Activated CD8-positive, alpha-beta memory T cell treated with anti-CD3 and anti-CD28 coated beads for 36 hours (primary cell): Measurements from ENCODE around the gene ZNF680. TPM values are rescaled to one million over a fixed set of nuclear protein-coding genes. Genes with fewer than 3 reads are reported as not detected.

ENCODE experiments used
- total RNA-seq, 2 experiments: library from RNA; stranded (reverse); gene quantifications; one replicate each; pipeline ENCODE4 v1.2.3, GENCODE V29; 2021

ZNF680 gene
- total RNA-seq, 2 experiments from 2014 or later = 8.2 to 10.3 TPM

Other genes with a start within 250 kb of the ZNF680 start
- gene ZNF736, start 249.1 kb downstream of the ZNF680 start, total RNA-seq = 10 to 100 TPM; 20.9 to 22.6 TPM
- gene ZNF107, start 103.1 kb upstream of the ZNF680 start, total RNA-seq = 10 to 100 TPM; 12.3 to 12.7 TPM
- 1 to 10 TPM; 9.1 to 9.4 TPM for gene ZNF138, start 231.4 kb upstream of the ZNF680 start, total RNA-seq